SK-N-SH (cell line): ENCODE results near the gene FBXL5. TPM values are rescaled to one million over a fixed set of nuclear protein-coding genes. Genes with fewer than 3 reads are reported as not detected.

ENCODE experiments used
- CTCF ChIA-PET: fragments of 300-600, 350-600 bp; formaldehyde crosslinking; extraction: SDS; loops from one replicate; lab custom pipeline; 2021; lab: Yijun Ruan, JAX
- POLR2A ChIA-PET: fragments of 350-600 bp; sonication (Branson Sonifier 250); formaldehyde crosslinking; extraction: SDS; loops from one replicate; lab custom pipeline; 2020; ENCODE audit warnings: antibody characterized with exemption, inconsistent platforms; lab: Yijun Ruan, JAX
- DNase-seq: peaks from one replicate; pipeline ENCODE4 v3.0.0; 2012
- H2AFZ ChIP-seq: fragments of 200-600 bp; sonication (generic); 2 replicates; pipeline ENCODE4 v1.8.1; 2016; ENCODE audit warnings: antibody characterized with exemption, mild to moderate bottlenecking, low read depth
- H3F3A ChIP-seq: fragments of 200-600 bp; sonication (generic); replicated peaks from 2 replicates; pipeline ENCODE3; 2016; ENCODE audit warnings: antibody characterized with exemption, mild to moderate bottlenecking; ENCODE audit not compliant: insufficient read depth
- H3K27ac ChIP-seq, 2 experiments: fragments of 200-500 bp in 1 of 2; fragments of 200-600 bp in 1 of 2; sonication (Bioruptor generic) in 1 of 2; sonication (generic), shearing (Covaris generic) in 1 of 2; 2 replicates each; pipeline versions ENCODE4 v1.5.1 to v1.6.1; 2014 to 2016; ENCODE audit warnings: low read depth in 2 of 2, inconsistent platforms in 1 of 2, low read length in 1 of 2, mild to moderate bottlenecking in 1 of 2, mixed read lengths in 1 of 2
- H3K27me3 ChIP-seq: fragments of 200-600 bp; sonication (generic), shearing (Covaris generic); 2 replicates; pipeline ENCODE4 v1.6.1; 2016; ENCODE audit warnings: mixed run types; ENCODE audit not compliant: insufficient read depth
- H3K36me3 ChIP-seq, 2 experiments: fragments of 200-500 bp in 1 of 2; fragments of 200-600 bp in 1 of 2; sonication (Bioruptor generic) in 1 of 2; sonication (generic) in 1 of 2; replicated peaks in 1 of 2; 2 replicates each; pipeline versions ENCODE3 to v1.5.1; 2014 to 2016; ENCODE audit warnings: low read length in 1 of 2, mild to moderate bottlenecking in 1 of 2; ENCODE audit not compliant: insufficient read depth in 2 of 2, control insufficient read depth in 1 of 2
- H3K4me1 ChIP-seq, 2 experiments: fragments of 200-500 bp in 1 of 2; fragments of 200-600 bp in 1 of 2; sonication (Bioruptor generic) in 1 of 2; sonication (generic), shearing (Covaris generic) in 1 of 2; 2 replicates each; pipeline versions ENCODE4 v1.5.1 to v1.6.1; 2014 to 2016; ENCODE audit warnings: low read depth in 1 of 2, low read length in 1 of 2, mixed run types in 1 of 2; ENCODE audit not compliant: insufficient read depth in 2 of 2, control insufficient read depth in 1 of 2
- H3K4me2 ChIP-seq: fragments of 200-600 bp; sonication (generic), shearing (Covaris generic); 2 replicates; pipeline ENCODE4 v1.6.1; 2017; ENCODE audit warnings: mixed run types
- H3K4me3 ChIP-seq, 2 experiments: fragments of 200-500 bp in 1 of 2; fragments of 200-600 bp in 1 of 2; sonication (Bioruptor generic) in 1 of 2; sonication (generic), shearing (Covaris generic) in 1 of 2; 2 replicates each; pipeline versions ENCODE4 v1.5.1 to v1.8.1; 2014 to 2016; ENCODE audit warnings: low read depth in 2 of 2, inconsistent platforms in 1 of 2, low read length in 1 of 2, mild to moderate bottlenecking in 1 of 2, mixed read lengths in 1 of 2, moderate library complexity in 1 of 2
- H3K79me2 ChIP-seq: fragments of 200-600 bp; sonication (generic); 2 replicates; pipeline ENCODE4 v1.8.1; 2017; ENCODE audit warnings: mild to moderate bottlenecking; ENCODE audit not compliant: insufficient read depth
- H3K9ac ChIP-seq: fragments of 200-600 bp; sonication (generic); 2 replicates; pipeline ENCODE4 v1.6.1; 2017; ENCODE audit warnings: mixed run types
- H3K9me2 ChIP-seq: fragments of 200-600 bp; sonication (generic); 2 replicates; pipeline ENCODE4 v1.6.1; 2017; ENCODE audit warnings: mixed run types
- H3K9me3 ChIP-seq: fragments of 200-600 bp; sonication (generic); 2 replicates; pipeline ENCODE4 v1.6.1; 2017; ENCODE audit warnings: mixed run types, mild to moderate bottlenecking, moderate library complexity
- H4K20me1 ChIP-seq: fragments of 200-600 bp; sonication (generic); 2 replicates; pipeline ENCODE4 v1.6.1; 2017; ENCODE audit warnings: mild to moderate bottlenecking, mixed run types; ENCODE audit not compliant: insufficient read depth
- CHD2 ChIP-seq: fragments of 150-350 bp; IDR thresholded peaks from 2 replicates; pipeline ENCODE4 v1.6.1; 2018; ENCODE audit warnings: low read length; ENCODE audit not compliant: partially characterized antibody
- EP300 ChIP-seq, 2 experiments: IDR thresholded peaks; 2 replicates each; pipeline versions ENCODE4 v1.4.0 to v1.6.1; 2012; ENCODE audit warnings: borderline replicate concordance in 1 of 2, low read depth in 1 of 2, low read length in 1 of 2
- EZH2phosphoT487 ChIP-seq: fragments of 200-600 bp; sonication (generic); IDR thresholded peaks from 2 replicates; pipeline ENCODE4 v1.6.1; 2017; ENCODE audit warnings: low read depth, mixed run types, mild to moderate bottlenecking, antibody characterized with exemption, moderate library complexity, borderline replicate concordance
- GATA2 ChIP-seq: sonication (generic); formaldehyde crosslinking; IDR thresholded peaks from 2 replicates; pipeline ENCODE4 v1.5.0; 2020; ENCODE audit warnings: mild to moderate bottlenecking, missing genetic modification reagents
- MEF2A ChIP-seq: IDR thresholded peaks from 2 replicates; pipeline ENCODE4 v1.4.0; 2012; ENCODE audit warnings: low read depth, borderline replicate concordance
- NFIC ChIP-seq: IDR thresholded peaks from 2 replicates; pipeline ENCODE4 v1.4.0; 2012; ENCODE audit warnings: borderline replicate concordance
- NRF1 ChIP-seq: IDR thresholded peaks from 2 replicates; pipeline ENCODE4 v1.6.1; 2012; ENCODE audit warnings: low read depth, mild to moderate bottlenecking, low read length
- POLR2AphosphoS5 ChIP-seq: IDR thresholded peaks from 2 replicates; pipeline ENCODE4 v1.6.1; 2012; ENCODE audit warnings: low read depth, low read length
- RFX5 ChIP-seq: IDR thresholded peaks from 2 replicates; pipeline ENCODE4 v1.6.1; 2012; ENCODE audit warnings: mild to moderate bottlenecking, improper control_type of control experiment, low read length
- RXRA ChIP-seq: IDR thresholded peaks from 2 replicates; pipeline ENCODE4 v1.4.0; 2012; ENCODE audit warnings: low read depth, mild to moderate bottlenecking, borderline replicate concordance
- SMC3 ChIP-seq: IDR thresholded peaks from 2 replicates; pipeline ENCODE4 v1.6.1; 2012; ENCODE audit warnings: low read depth, low read length, improper control_type of control experiment
- TAF1 ChIP-seq: IDR thresholded peaks from 2 replicates; pipeline ENCODE4 v1.6.1; 2012; ENCODE audit warnings: low read depth, mild to moderate bottlenecking, low read length, moderate library complexity, borderline replicate concordance
- TCF12 ChIP-seq: IDR thresholded peaks from 2 replicates; pipeline ENCODE4 v1.4.0; 2012
- TEAD4 ChIP-seq: IDR thresholded peaks from 2 replicates; pipeline ENCODE4 v1.4.0; 2012; ENCODE audit warnings: mild to moderate bottlenecking, borderline replicate concordance; ENCODE audit not compliant: insufficient read depth
- WGBS: methylation state at CpG from one replicate; pipeline ENCODE4 v1.1.6; 2017; ENCODE audit warnings: low lambda C conversion rate; 5-methylcytosine and 5-hydroxymethylcytosine counted together
- polyA plus RNA-seq, 3 experiments: library from polyadenylated mRNA; depleted of rRNA; stranded (reverse); fragments of >200 nt; gene quantifications; 2 replicates each; pipeline ENCODE4 v1.2.3, GENCODE V29; 2012
- TF ChIP-seq, protein P1 (sequence below): fragments of 150-350 bp; IDR thresholded peaks from 2 replicates; pipeline ENCODE4 v1.6.1; 2017; ENCODE audit warnings: antibody characterized with exemption, low read length, low read depth, borderline replicate concordance
- TF ChIP-seq, protein P2 (sequence below): IDR thresholded peaks from 2 replicates; pipeline ENCODE4 v1.6.1; 2012; ENCODE audit warnings: mild to moderate bottlenecking, low read depth, low read length, moderate library complexity
- TF ChIP-seq, protein P3 (sequence below): IDR thresholded peaks from 2 replicates; pipeline ENCODE4 v1.4.0; 2012; ENCODE audit warnings: low read depth

The FBXL5 gene
- polyA plus RNA-seq, 1 of the 3 experiments (the other 2 are of a cell fraction) = 13.5 TPM

- Histone ChIP-seq H4K20me1 (no peaks in the 10 kb centered on the region), H3K79me2 (no peaks in the 10 kb centered on the region), H3K9ac (no peak overlapping the region), H2AFZ (no peak overlapping the region), H3K4me1 (peaks cover 0 to 22% of the 10 kb centered on the region in 2 experiments; a peak in 3 of 4 replicates), H3K4me3 (no peak overlapping the region), H3K36me3 (peaks cover 0 to under 1% of the 10 kb centered on the region in 2 experiments), H3K27me3 (no peaks in the 10 kb centered on the region), H3F3A (peaks cover 23% of the 10 kb centered on the region), H3K27ac (peak overlapping the region in 1 of 2 experiments; percentile 64; a peak in 1 of 4 replicates), H3K9me2 (no peaks in the 10 kb centered on the region), H3K9me3 (no peaks in the 10 kb centered on the region), H3K4me2 (no peak overlapping the region)
- 90% methylated on average over 4 of the region's 4 CpGs for WGBS
- ChIA-PET POLR2A (no interaction called here), CTCF (interaction anchor here (1.3 kb wide), 1 partner anchor 10 kb away, joined by 5 read pairs; no protein-coding TSS in a partner anchor)
- no peak for DNase-seq
- TF ChIP-seq NRF1 = no peak
- no peak for TF ChIP-seq RFX5
- TF ChIP-seq EP300 (IDR thresholded peaks at IDR 0.05; ENCODE audit: borderline replicate concordance in 1 of 2, low read depth in 1 of 2, low read length in 1 of 2) = no peak
- TF ChIP-seq, protein P1, sequence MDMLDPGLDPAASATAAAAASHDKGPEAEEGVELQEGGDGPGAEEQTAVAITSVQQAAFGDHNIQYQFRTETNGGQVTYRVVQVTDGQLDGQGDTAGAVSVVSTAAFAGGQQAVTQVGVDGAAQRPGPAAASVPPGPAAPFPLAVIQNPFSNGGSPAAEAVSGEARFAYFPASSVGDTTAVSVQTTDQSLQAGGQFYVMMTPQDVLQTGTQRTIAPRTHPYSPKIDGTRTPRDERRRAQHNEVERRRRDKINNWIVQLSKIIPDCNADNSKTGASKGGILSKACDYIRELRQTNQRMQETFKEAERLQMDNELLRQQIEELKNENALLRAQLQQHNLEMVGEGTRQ = no peak
- no peak for TF ChIP-seq TAF1
- no peak for TF ChIP-seq MEF2A
- TF ChIP-seq NFIC = no peak
- TF ChIP-seq TCF12 = no peak
- no peak for TF ChIP-seq EZH2phosphoT487
- TF ChIP-seq POLR2AphosphoS5 = no peak
- no peak for TF ChIP-seq SMC3
- TF ChIP-seq, protein P2, sequence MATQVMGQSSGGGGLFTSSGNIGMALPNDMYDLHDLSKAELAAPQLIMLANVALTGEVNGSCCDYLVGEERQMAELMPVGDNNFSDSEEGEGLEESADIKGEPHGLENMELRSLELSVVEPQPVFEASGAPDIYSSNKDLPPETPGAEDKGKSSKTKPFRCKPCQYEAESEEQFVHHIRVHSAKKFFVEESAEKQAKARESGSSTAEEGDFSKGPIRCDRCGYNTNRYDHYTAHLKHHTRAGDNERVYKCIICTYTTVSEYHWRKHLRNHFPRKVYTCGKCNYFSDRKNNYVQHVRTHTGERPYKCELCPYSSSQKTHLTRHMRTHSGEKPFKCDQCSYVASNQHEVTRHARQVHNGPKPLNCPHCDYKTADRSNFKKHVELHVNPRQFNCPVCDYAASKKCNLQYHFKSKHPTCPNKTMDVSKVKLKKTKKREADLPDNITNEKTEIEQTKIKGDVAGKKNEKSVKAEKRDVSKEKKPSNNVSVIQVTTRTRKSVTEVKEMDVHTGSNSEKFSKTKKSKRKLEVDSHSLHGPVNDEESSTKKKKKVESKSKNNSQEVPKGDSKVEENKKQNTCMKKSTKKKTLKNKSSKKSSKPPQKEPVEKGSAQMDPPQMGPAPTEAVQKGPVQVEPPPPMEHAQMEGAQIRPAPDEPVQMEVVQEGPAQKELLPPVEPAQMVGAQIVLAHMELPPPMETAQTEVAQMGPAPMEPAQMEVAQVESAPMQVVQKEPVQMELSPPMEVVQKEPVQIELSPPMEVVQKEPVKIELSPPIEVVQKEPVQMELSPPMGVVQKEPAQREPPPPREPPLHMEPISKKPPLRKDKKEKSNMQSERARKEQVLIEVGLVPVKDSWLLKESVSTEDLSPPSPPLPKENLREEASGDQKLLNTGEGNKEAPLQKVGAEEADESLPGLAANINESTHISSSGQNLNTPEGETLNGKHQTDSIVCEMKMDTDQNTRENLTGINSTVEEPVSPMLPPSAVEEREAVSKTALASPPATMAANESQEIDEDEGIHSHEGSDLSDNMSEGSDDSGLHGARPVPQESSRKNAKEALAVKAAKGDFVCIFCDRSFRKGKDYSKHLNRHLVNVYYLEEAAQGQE = no peak
- TF ChIP-seq, protein P3, sequence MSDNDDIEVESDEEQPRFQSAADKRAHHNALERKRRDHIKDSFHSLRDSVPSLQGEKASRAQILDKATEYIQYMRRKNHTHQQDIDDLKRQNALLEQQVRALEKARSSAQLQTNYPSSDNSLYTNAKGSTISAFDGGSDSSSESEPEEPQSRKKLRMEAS = no peak
- no peak for TF ChIP-seq GATA2 (CRISPR knock-in tag)
- TF ChIP-seq TEAD4 = no peak
- no peak for TF ChIP-seq RXRA
- TF ChIP-seq CHD2 = no peak
These were observed 39.3 kb upstream of the FBXL5 start for GRCh38 chr4:15694431-15694830.
